ENCODE measurements around the gene KDR.

KDR gene

DNA sequence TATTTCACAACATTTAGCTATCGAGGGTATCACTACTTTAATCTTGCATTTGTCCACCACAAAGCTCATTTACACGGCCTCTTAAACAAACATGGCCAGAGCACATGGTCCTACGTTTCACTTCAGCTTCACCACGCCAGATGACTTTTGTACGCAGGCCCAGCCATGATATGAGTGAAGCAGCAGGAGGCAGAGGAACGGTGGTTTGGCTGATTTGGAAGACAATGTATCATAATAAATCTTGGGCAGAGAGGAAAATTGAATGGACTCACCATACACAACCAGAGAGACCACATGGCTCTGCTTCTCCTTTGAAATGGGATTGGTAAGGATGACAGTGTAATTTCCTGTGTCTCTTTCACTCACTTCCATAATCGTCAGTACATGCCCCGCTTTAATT, 15.3 kb downstream of the KDR start:
- TF ChIP-seq, protein P1, sequence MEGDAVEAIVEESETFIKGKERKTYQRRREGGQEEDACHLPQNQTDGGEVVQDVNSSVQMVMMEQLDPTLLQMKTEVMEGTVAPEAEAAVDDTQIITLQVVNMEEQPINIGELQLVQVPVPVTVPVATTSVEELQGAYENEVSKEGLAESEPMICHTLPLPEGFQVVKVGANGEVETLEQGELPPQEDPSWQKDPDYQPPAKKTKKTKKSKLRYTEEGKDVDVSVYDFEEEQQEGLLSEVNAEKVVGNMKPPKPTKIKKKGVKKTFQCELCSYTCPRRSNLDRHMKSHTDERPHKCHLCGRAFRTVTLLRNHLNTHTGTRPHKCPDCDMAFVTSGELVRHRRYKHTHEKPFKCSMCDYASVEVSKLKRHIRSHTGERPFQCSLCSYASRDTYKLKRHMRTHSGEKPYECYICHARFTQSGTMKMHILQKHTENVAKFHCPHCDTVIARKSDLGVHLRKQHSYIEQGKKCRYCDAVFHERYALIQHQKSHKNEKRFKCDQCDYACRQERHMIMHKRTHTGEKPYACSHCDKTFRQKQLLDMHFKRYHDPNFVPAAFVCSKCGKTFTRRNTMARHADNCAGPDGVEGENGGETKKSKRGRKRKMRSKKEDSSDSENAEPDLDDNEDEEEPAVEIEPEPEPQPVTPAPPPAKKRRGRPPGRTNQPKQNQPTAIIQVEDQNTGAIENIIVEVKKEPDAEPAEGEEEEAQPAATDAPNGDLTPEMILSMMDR (IDR thresholded peaks at IDR 0.05; ENCODE audit: insufficient read depth, low read length, poor library complexity, severe bottlenecking) = no peak
- no peak for DNase-seq (ENCODE audit: extremely low read depth, insufficient read length)
- no peaks in the 10 kb centered on the region for H3K27me3 ChIP-seq (replicated peaks; ENCODE audit: control insufficient read depth, insufficient read depth, low read length)
- H3K36me3 ChIP-seq (ENCODE audit: control insufficient read depth, insufficient read depth, low read length) = no peaks in the 10 kb centered on the region
- H3K4me3 ChIP-seq (replicated peaks; ENCODE audit: low read depth, low read length) = no peak overlapping the region

DNA sequence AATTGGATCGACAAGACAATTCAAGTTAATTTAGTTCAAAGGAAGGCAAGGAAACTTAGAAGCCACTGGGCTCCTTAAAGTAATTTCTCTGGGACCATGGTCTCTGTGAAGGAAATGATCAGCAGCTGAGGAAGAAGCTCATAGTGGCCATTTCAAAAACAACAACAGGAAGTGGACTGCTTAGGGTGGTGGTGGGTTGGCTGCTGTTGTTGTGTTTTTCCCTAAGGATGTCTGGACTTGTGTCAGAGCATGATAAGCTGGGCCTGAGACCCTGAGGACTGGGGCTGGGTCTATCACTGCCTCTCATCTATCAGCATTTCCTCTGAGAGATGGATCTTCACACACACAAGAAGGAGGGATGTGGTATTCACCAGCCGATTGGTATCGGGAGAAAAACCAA, 18.3 kb downstream of the KDR start:
- Histone ChIP-seq H3K4me3 (replicated peaks; ENCODE audit: low read depth, low read length) (no peak overlapping the region), H3K36me3 (ENCODE audit: control insufficient read depth, insufficient read depth, low read length) (no peaks in the 10 kb centered on the region), H3K27me3 (replicated peaks; ENCODE audit: control insufficient read depth, insufficient read depth, low read length) (no peaks in the 10 kb centered on the region)
- TF ChIP-seq, protein P1 (IDR thresholded peaks at IDR 0.05; ENCODE audit: insufficient read depth, low read length, poor library complexity, severe bottlenecking) = no peak
- no peak for DNase-seq (ENCODE audit: extremely low read depth, insufficient read length)

DNA sequence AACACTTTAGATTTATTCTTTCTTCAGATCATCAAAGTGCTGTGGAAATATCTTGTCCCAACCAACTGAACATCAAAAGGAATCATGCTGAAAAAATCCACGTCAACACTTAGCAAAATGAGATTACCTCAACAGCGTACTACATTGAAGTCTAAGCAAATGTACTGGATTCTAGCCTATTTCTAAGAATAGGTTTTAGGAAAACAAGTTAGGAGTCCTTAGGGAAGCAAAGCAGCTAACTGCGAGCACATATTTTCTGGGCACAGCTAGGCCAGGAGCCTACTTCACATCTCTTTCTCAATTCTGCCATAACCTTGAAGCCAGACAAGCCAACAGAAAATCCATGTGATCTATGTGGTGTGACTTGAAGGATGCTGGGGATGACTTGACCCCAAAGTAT, 22.2 kb downstream of the KDR start:
- Histone ChIP-seq H3K36me3 (ENCODE audit: control insufficient read depth, insufficient read depth, low read length) (no peaks in the 10 kb centered on the region), H3K4me3 (replicated peaks; ENCODE audit: low read depth, low read length) (no peak overlapping the region), H3K27me3 (replicated peaks; ENCODE audit: control insufficient read depth, insufficient read depth, low read length) (no peaks in the 10 kb centered on the region)
- TF ChIP-seq, protein P1 (IDR thresholded peaks at IDR 0.05; ENCODE audit: insufficient read depth, low read length, poor library complexity, severe bottlenecking) = no peak
- no peak for DNase-seq (ENCODE audit: extremely low read depth, insufficient read length)

DNA sequence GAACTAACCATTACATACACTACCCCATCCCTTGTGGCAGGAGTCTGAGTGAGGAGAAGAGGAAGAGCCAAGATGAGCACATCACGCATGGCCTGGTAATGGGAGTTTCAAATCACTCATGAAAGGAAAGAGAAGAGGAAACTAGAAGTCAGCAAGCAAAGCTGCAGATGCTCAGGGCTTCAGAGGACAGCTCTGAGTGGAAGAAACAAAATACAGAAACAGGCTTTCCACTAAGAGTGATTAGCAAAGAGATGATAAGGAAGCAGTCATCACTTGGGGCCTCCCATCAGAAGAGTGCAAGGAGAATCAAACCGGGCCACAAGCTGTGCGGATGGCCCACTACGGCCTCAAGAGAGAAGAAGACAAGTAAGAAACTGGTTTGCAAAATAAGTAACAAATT, 25.6 kb downstream of the KDR start:
- TF ChIP-seq, protein P1 (IDR thresholded peaks at IDR 0.05; ENCODE audit: insufficient read depth, low read length, poor library complexity, severe bottlenecking) = no peak
- Histone ChIP-seq H3K36me3 (ENCODE audit: control insufficient read depth, insufficient read depth, low read length) (no peaks in the 10 kb centered on the region), H3K27me3 (replicated peaks; ENCODE audit: control insufficient read depth, insufficient read depth, low read length) (no peaks in the 10 kb centered on the region), H3K4me3 (replicated peaks; ENCODE audit: low read depth, low read length) (no peak overlapping the region)
- no peak for DNase-seq (ENCODE audit: extremely low read depth, insufficient read length)

DNA sequence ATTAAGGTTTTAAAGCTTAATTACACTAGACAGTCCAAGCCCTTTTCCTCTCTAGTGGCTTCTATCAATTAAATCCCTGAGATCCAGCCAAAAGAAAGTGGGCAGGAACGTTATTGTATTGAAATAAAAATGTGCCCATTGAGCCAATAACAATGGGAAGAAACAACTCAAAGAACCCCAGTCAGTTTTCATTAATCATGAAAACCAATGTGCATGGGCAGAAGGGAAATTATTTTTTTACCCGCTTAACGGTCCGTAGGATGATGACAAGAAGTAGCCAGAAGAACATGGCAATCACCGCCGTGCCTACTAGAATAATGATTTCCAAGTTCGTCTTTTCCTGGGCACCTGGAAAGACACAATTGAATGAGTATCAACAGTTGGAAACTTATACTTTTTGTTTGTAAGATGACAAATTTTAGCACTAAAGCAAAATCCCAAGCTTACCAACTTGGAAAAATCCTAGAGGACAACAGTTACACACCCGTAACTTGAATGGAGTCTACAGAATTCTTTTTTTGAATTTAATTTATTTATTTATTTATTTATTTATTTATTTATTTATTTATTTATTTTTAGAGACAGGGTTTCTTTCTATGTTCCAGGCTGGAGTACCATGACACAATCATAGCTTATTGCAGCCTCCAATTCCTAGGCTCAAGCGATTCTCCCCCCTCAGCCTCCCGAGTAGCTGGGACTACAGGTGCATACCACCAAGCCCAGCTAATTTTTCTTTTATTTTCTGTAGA, 26.8 kb downstream of the KDR start:
- H3K36me3 ChIP-seq (ENCODE audit: control insufficient read depth, insufficient read depth, low read length) = no peaks in the 10 kb centered on the region
- H3K4me3 ChIP-seq (replicated peaks; ENCODE audit: low read depth, low read length) = no peak overlapping the region

More for the DNA sequence above, 26.8 kb downstream of the KDR start:
- DNase-seq (ENCODE audit: extremely low read depth, insufficient read length) = no peak
- TF ChIP-seq, protein P1 (IDR thresholded peaks at IDR 0.05; ENCODE audit: insufficient read depth, low read length, poor library complexity, severe bottlenecking) = no peak
- H3K27me3 ChIP-seq (replicated peaks; ENCODE audit: control insufficient read depth, insufficient read depth, low read length) = no peaks in the 10 kb centered on the region

Data from GM06990 (cell line).